Measurements from ENCODE around the gene RAVER2.

The RAVER2 gene

DNA sequence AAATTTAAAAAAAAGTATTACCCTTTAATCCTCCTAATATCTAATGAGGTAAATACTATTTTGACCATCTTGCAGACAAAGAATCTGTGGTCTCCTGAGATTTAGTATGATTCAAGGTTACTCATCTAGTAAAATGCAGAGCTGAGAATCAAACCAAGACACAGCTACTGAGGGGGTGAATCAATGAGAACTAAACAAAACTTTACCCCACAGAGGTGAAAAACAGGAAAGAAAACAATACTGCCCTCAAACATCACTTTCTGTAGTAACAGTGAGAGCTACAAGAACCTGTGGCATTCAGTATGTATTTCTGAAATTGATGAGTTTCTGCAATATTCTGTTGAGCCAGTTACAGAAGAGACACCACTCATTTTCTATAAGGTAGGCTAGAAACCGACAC lies 136.4 kb downstream of the RAVER2 start:
- no peak for DNase-seq

All from effector CD8-positive, alpha-beta T cell (primary cell).